ES-I3 (cell line): ENCODE data around the gene CHD2.
"Not testable (repeated sequence)": the region's sequence is repeated elsewhere in the genome, so short reads cannot be mapped to it uniquely, and the experiment has no call there.

ENCODE experiments used
- H3K36me3 ChIP-seq: 2 replicates; pipeline ENCODE4 v1.6.1; 2013; ENCODE audit warnings: mild to moderate bottlenecking, low read length, control low read depth, moderate library complexity; ENCODE audit not compliant: insufficient read depth
- H3K4me1 ChIP-seq: 2 replicates; pipeline ENCODE4 v1.6.1; 2013; ENCODE audit warnings: mild to moderate bottlenecking, control low read depth, low read length; ENCODE audit not compliant: insufficient read depth
- H3K9ac ChIP-seq: 2 replicates; pipeline ENCODE4 v1.6.1; 2013; ENCODE audit warnings: low read depth, mild to moderate bottlenecking, low read length, moderate library complexity
- H3K9me3 ChIP-seq: 2 replicates; pipeline ENCODE4 v1.6.1; 2013; ENCODE audit warnings: mild to moderate bottlenecking, low read length, moderate library complexity; ENCODE audit not compliant: control insufficient read depth, insufficient read depth

CHD2 gene

DNA sequence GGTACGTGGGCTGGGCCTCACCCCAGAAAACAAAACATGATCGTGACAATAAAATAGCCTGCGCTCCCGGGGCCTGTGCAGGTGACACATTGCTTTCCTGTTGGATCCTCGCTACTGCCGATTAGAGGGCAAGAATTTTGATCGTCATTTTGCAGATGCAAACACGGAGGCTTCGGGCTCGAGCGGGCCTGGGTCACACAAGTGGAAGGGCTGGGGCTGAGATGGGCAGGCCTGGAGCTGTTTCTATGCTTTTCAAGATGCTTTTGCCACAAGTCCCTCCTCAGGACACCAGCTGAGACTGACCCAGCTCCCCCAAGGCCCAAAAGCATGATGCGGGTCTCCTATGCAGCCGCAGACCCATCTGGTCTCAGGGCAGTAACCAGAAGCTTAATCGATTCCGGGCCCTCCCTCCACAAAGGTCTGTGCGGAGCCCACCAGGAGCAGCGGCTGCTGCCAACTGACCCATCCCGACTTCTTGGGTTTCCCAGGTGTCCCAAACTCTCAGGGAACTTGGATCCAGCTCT, 158.8 kb downstream of the CHD2 start:
- no peaks in the 10 kb centered on the region for H3K9me3 ChIP-seq
- H3K36me3 ChIP-seq = no peaks in the 10 kb centered on the region

DNA sequence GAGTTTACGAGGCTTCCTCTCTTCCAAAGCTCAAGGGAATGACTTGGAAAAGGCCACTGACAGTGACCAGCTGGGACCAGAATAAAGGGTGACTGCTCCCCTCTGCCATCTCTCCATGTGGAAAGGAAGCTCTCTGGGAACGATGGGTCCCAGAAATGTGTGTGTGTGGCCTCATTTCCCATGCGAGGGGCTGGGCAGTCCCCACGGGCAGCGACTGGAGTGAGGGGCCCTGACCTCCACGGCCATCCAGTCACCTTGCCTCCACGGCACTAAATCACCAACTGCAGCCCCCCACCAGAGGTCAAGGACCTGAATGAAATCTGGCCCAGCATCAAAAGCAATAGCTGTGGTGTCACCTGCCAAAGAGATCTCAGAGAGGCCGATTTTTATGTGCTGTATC, 159.3 kb downstream of the CHD2 start:
- H3K36me3 ChIP-seq = peaks cover under 1% of the 10 kb centered on the region; the same call in 1 of the 2 replicates
- H3K9ac ChIP-seq = no peak overlapping the region
- no peaks in the 10 kb centered on the region for H3K9me3 ChIP-seq
- peaks cover 53% of the 10 kb centered on the region for H3K4me1 ChIP-seq

More for the DNA sequence above, 158.8 kb downstream of the CHD2 start:
- Histone ChIP-seq H3K4me1 (peaks cover 48% of the 10 kb centered on the region), H3K9ac (no peak overlapping the region)

DNA sequence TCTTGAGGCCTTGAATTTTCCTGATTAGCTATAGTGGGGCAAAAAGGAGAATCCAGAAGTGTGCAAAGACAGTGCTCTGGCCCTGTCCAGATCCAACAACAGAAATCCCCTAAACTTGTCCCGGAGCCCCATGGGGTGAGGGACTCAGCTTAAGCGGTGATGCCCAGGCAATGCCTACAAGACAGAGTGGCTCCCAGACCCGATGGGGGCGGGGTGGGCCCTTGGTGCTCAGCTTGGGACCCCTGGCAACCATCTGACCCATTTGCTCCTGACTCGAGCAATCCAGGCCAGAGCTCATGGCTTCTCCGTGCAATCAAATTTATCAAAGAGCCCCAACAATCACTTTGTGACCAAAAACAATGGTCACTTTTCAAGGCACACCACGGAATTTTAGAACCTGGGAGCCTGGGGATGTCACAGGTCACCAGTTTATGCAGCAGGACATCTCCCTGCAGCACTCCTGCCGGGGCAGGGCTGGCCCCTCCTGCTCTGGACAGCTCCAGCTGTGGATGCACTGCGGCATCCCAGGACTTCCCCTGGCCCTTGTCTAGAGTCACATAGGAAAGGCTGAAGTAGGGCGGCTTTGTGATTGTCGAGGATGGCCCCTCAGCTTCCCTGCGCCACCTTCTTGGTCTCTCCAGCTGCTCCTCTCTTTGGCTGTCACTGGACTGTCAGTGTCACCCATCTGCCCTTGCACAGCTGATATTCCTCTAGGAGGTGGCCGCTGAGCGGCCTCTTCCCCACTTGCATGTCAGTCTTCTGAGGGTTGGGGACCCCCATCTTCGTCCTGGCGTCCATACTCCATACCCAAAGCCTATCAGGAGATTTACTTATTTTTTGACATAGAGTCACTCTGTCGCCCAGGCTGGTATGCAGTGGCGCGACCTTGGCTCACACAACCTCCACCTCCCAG, 160.5 kb downstream of the CHD2 start:
- Histone ChIP-seq H3K9ac (no peak overlapping the region), H3K4me1 (peaks cover 55% of the 10 kb centered on the region), H3K36me3 (peaks cover 3% of the 10 kb centered on the region; the same call in 1 of the 2 replicates), H3K9me3 (no peaks in the 10 kb centered on the region)

DNA sequence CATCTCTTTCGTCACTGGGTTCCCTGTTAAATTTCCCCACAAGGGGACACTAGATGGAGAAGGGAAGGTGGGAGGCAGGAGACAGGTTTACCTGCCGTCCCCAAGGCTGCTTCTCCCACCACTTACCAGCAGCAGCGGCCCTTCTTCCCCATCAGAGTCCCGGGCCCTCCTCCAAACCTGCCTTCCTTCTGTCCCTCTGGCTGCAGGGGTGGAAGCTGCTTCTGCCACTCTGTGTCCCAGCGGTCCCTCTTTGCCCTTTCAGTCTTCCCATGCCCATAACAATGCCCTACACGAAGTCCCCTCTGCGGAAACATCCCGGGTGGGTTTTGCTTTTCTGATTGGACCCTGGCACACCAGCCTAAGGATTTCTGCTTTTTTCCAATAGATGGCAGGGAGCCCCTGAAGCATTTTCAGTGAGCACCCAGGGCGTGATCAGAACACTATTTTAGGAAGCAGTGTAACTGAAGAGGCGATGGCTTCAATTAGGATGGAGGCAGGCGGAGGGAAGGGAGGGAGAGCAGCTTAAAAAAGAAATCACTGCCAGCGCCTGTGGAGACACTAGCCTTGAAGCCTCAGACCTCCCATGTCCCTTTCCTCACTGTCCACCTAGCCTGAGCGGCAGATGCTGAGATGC, 162.6 kb downstream of the CHD2 start:
- not testable (repeated sequence) for H3K36me3 ChIP-seq, H3K9me3 ChIP-seq, H3K9ac ChIP-seq
- peaks cover 56% of the 10 kb centered on the region for H3K4me1 ChIP-seq

DNA sequence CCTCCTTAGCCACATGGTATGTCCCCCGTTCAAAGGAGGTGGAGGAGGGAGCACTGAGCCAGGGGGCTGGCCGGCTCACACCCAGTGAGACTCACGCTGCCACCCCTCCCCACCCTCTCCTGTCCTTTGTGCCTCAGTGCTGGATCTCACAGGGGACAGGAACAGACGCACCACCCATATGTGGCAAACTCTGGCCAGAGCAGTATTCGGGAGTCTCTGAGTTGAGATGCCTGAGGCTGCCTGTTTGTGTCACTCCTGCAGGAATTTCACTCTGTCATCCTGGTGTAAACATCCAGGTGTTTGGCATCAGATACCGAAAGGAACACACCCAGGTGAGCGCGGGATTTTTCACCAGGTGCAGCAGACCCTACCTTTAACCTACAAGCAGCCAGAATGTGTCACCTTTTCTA, 163.1 kb downstream of the CHD2 start:
- H3K36me3 ChIP-seq = peaks cover 5% of the 10 kb centered on the region; the same call in 1 of the 2 replicates
- H3K9ac ChIP-seq = no peak overlapping the region
- peaks cover 56% of the 10 kb centered on the region for H3K4me1 ChIP-seq
- H3K9me3 ChIP-seq = no peaks in the 10 kb centered on the region

DNA sequence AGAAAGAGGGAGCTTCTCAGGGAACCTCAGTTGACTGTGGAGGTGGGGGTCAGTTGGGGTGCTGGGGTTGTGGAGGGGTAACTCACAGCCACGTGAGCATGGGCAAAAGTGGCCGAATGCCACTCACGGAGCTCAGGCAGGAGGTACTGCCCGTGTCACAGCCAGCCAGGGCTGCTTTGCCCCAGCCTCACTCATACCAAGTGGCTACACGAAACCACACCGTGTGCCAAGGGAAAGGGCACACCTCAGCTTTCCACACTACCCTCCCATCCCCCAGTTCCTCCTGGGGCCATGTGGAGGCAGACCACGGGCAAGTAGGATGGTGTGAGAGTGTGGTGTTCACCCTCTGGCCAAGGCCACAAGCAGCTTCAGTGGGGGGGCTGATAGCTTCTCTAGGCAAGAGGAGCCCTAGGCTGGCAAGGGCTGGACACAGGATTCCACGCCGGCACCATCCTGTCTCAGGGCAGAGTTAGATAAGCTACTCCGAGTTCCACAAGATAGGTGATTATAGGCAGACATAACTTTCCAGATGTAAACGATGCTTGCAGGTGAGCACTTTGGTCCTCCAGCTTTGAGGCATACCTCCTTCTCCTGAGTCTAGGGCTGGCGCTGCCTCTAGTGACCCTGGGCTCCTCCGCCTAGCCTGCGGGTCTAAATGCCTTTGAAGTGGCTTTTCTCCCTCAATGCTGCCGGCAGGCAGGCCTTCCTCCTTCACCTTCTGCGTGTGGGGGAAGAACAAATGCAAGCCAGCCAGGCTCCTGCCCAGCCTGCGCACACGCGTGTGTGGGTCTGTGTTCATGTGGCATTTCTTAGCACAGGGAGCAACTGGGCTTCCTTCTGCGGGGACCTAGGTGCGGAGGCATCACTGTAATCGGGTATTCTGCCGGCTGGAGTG, 163.9 kb downstream of the CHD2 start:
- peaks cover 59% of the 10 kb centered on the region for H3K4me1 ChIP-seq
- H3K9ac ChIP-seq = no peak overlapping the region
- no peaks in the 10 kb centered on the region for H3K9me3 ChIP-seq

DNA sequence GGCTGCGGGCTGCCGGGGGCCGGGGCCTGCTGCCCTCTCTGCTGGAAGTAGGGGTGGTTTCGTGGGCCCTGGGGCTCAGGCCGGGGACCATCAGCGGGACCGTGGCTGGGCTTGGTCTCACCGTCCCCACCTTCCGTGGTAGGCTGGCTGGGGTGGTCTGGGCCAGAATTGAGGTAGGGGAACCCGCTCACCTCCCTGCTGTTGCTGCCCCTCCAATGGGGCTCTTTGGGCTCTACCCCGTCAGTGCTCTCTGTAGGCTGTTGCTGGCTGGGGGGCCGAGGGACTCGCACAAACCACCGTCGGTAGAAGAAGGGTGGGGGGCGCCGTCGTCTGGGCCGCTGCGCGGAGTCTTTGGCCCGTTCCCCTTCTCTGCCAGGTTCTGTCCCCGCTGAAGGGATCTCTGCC, 165.5 kb downstream of the CHD2 start:
- H3K36me3 ChIP-seq = peaks cover 5% of the 10 kb centered on the region; the same call in 1 of the 2 replicates
- no peaks in the 10 kb centered on the region for H3K9me3 ChIP-seq
- no peak overlapping the region for H3K9ac ChIP-seq
- H3K4me1 ChIP-seq = peaks cover 54% of the 10 kb centered on the region

More for the DNA sequence above, 163.9 kb downstream of the CHD2 start:
- H3K36me3 ChIP-seq = peaks cover 5% of the 10 kb centered on the region; the same call in 1 of the 2 replicates

DNA sequence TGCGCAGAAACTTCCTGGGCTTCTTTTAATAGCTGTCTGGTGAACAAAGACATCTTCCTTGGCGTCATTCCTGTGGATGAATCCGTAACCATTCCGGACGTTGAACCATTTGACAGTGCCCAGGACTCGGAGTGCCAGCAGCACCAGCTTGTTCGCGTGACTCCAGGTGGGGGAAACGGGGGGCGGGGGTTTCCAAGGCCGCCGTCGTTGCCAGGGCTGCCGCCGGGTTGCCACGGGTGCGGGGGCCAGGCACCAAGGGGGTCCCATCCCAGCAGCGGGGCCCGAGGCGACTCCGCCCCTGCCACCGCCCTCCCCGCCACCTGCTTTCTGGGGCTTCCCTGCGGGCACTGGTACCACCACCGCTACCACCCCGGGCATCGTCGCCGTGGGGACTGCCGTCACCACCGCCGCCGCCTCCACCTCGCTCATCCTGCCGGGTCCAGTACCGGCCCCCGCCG, 166.1 kb downstream of the CHD2 start:
- Histone ChIP-seq H3K4me1 (peaks cover 54% of the 10 kb centered on the region), H3K36me3 (peaks cover 5% of the 10 kb centered on the region; the same call in 1 of the 2 replicates), H3K9me3 (no peaks in the 10 kb centered on the region), H3K9ac (no peak overlapping the region)

DNA sequence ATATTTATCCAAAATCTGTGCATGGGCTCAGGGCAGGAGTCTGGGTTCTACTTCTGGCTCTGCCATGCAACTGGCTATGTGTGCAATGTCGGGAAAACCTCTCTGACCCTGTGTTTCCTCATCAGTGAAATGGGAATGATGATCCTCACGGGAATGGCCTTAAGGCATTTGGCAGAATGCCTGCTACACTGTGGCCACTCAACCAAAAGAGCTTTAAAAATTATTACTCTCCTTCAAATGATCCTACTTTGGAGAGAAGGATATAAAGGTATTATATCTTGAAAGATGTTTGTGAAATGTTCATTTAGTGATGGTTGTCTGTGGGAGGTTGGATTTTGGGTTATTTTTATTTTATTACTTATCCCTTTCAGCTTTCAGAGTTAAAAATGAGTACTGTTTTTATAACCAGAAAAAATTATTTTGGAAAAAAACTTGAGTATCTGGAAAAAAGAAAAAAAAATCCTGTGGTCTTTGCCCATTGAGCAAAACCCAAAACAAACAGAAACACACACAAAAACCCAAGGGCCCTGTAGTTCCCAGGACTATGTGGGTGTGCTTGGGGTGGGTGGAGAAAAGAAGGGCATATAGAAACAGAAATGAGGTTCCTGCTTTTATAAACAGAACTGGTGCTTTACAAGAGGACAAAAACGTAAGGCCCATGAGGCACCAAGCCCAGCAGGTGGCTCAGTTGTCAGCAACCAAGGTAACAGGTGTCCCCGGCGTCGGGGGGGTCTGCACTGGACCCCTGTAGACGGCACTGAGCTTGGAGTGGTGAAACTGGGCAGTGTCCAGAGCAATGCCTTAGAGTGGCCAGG, 166.9 kb downstream of the CHD2 start:
- Histone ChIP-seq H3K4me1 (peaks cover 53% of the 10 kb centered on the region), H3K36me3 (peaks cover 5% of the 10 kb centered on the region; the same call in 1 of the 2 replicates), H3K9me3 (no peaks in the 10 kb centered on the region)

DNA sequence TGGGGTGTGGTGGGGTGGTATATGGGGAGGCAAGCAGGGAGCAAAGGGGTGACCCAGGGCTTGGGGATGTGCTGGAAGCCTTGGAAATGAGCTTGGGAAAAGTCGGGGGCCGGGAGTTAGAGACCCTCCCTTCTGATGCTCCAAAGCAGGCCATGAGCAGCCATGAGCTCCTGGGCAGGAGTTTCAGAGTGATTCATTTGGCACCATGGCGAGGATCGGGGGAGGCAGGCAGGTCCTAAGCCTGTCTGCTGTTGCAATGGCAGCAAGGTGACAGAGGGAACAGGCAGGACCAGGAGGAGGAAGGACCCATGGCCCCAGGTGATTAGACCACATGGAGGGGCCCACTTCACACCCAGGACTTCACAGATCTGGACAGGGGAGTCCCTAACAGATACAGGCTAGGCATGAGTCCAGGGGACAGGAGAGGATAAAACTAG, 167.5 kb downstream of the CHD2 start:
- Histone ChIP-seq H3K4me1 (peaks cover 47% of the 10 kb centered on the region), H3K36me3 (peaks cover 5% of the 10 kb centered on the region; the same call in 1 of the 2 replicates), H3K9me3 (no peaks in the 10 kb centered on the region), H3K9ac (no peak overlapping the region)

More for the DNA sequence above, 166.9 kb downstream of the CHD2 start:
- no peak overlapping the region for H3K9ac ChIP-seq

DNA sequence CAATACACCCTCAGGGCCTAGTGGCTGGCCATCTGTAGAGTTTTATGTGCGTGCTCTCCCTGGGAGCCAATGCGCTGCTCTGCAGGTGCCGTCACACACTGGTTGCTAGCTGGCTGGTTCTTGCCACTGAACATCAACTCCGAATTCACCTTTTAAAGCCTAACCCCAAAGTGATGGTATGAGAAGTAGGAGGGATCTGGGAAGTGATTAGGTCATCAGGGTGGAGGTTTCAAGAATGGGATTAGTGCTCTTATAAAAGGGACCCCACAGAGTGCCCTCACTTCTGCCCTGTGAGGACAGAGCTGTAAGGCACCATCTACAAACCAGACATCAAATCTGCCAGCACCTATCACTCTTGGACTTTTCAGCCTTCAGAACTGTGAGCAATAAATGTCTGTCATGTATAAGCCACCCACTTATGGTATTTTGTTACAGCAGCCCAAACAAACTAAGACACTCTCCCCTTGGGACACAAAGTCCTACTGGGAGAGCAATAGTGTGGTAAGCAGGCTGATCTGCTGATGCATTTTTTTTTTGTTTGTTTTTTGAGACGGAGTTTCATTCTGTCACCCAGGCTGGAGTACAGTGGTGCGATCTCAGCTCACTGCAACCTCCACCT, 168.6 kb downstream of the CHD2 start:
- H3K4me1 ChIP-seq = peaks cover 39% of the 10 kb centered on the region
- H3K9ac ChIP-seq = no peak overlapping the region
- H3K9me3 ChIP-seq = no peaks in the 10 kb centered on the region
- peaks cover 5% of the 10 kb centered on the region; the same call in 1 of the 2 replicates for H3K36me3 ChIP-seq

DNA sequence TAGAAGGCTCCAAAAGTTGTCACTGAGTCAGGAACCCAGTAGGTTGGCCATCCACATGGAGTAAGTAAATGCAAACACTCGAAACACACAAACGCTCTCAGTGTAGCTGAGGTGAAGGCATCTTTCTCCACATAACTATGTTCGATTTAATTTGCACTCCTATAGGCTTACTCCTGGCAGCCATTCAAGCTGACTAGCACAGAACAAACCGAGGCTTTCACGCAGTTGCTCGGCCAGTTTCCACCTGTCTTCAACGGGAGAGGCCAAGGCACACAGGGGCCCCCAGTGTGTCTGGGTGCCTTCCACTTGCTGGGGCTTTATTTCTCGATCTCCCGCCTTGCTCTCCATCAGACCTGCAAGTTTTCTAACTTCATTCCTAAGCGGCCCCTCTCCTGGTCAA, 170.0 kb downstream of the CHD2 start:
- H3K4me1 ChIP-seq = peaks cover 28% of the 10 kb centered on the region
- no peak overlapping the region for H3K9ac ChIP-seq
- no peaks in the 10 kb centered on the region for H3K9me3 ChIP-seq
- peaks cover 2% of the 10 kb centered on the region; the same call in 1 of the 2 replicates for H3K36me3 ChIP-seq
